Measurements from ENCODE around the gene ZC3HAV1.

- TF ChIP-seq YY1 (IDR thresholded peaks at IDR 0.05; ENCODE audit: insufficient read depth, insufficient read length) (no peak), SUZ12 (IDR thresholded peaks at IDR 0.05; ENCODE audit: extremely low read depth, insufficient read depth, insufficient read length) (no peak)
Measured at GRCh38 chr7:139118234-139118804, 8.8 kb upstream of the ZC3HAV1 start.
